ENCODE data around the gene ACADL.

DNA sequence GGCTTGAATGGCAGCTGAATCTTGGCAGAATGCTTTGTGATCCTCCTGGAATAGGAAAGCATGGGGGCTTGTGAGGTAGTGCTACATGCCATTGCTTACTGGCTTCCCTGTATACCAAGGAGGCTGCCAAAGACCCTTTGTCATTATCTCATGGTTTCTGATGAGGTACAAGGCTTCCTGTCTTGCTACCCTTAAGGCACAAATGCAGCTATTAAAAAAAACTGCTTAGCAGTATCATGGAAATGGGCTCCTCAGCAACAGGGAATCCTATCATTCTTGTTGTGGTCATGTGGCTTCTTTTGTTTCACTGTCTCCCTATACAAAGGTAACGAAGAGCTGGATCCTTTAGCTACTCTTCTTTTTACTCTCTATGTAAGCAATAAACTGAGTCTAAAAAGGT is 47.5 kb downstream of the ACADL start:
- TF ChIP-seq, protein P1, sequence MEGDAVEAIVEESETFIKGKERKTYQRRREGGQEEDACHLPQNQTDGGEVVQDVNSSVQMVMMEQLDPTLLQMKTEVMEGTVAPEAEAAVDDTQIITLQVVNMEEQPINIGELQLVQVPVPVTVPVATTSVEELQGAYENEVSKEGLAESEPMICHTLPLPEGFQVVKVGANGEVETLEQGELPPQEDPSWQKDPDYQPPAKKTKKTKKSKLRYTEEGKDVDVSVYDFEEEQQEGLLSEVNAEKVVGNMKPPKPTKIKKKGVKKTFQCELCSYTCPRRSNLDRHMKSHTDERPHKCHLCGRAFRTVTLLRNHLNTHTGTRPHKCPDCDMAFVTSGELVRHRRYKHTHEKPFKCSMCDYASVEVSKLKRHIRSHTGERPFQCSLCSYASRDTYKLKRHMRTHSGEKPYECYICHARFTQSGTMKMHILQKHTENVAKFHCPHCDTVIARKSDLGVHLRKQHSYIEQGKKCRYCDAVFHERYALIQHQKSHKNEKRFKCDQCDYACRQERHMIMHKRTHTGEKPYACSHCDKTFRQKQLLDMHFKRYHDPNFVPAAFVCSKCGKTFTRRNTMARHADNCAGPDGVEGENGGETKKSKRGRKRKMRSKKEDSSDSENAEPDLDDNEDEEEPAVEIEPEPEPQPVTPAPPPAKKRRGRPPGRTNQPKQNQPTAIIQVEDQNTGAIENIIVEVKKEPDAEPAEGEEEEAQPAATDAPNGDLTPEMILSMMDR (conservative IDR thresholded peaks at IDR 0.05) = no peak
- TF ChIP-seq EZH2 (IDR thresholded peaks at IDR 0.05; ENCODE audit: low read depth) = no peak

Measured in PC-9 (cell line).